ENCODE results near the gene GMCL1. TPM values are rescaled to one million over a fixed set of nuclear protein-coding genes. Genes with fewer than 3 reads are reported as not detected.

GMCL1 gene
- total RNA-seq, 2 donors from 2014 or later = 19.7 to 25.5 TPM

DNA sequence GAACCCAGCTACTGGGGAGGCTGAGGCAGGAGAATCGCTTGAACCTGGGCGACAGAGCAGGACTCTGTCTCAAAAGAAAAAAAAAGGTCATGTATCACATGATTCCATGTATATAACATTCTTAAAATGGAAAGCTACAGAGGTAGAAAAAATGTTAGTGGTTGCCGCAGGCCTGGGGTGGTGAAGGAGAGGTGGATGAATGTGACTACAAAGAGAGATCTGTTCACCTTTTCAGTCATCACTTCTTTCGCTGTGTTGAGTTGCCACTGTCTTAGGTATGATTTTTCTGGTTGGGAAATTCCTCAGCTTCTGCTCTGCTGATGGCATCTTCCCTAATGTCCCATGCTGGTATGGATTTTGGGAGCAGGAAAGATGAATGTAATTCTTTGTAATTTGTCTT is 59.0 kb downstream of the GMCL1 start:
- no peak overlapping the region for H3K27ac ChIP-seq (ENCODE audit: low read depth, low read length)
- DNase-seq = no peak
- no peak overlapping the region for H3K4me3 ChIP-seq (ENCODE audit: low read length)
- no peak overlapping the region for H3K4me3 Mint-ChIP-seq
- H3K27me3 Mint-ChIP-seq (ENCODE audit: insufficient read depth) = peaks cover 49% of the 10 kb centered on the region
- H3K9me3 Mint-ChIP-seq = peaks cover 14% of the 10 kb centered on the region
- no peaks in the 10 kb centered on the region for H3K4me1 ChIP-seq (ENCODE audit: control insufficient read depth, insufficient read depth, low read length)
- TF ChIP-seq, protein P1, sequence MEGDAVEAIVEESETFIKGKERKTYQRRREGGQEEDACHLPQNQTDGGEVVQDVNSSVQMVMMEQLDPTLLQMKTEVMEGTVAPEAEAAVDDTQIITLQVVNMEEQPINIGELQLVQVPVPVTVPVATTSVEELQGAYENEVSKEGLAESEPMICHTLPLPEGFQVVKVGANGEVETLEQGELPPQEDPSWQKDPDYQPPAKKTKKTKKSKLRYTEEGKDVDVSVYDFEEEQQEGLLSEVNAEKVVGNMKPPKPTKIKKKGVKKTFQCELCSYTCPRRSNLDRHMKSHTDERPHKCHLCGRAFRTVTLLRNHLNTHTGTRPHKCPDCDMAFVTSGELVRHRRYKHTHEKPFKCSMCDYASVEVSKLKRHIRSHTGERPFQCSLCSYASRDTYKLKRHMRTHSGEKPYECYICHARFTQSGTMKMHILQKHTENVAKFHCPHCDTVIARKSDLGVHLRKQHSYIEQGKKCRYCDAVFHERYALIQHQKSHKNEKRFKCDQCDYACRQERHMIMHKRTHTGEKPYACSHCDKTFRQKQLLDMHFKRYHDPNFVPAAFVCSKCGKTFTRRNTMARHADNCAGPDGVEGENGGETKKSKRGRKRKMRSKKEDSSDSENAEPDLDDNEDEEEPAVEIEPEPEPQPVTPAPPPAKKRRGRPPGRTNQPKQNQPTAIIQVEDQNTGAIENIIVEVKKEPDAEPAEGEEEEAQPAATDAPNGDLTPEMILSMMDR (conservative IDR thresholded peaks at IDR 0.05) = no peak
- peaks cover 2% of the 10 kb centered on the region for H3K4me1 Mint-ChIP-seq
- peaks cover 39% of the 10 kb centered on the region for H3K27me3 ChIP-seq (ENCODE audit: control insufficient read depth, insufficient read depth, low read length, poor library complexity, severe bottlenecking)
- H3K9me3 ChIP-seq (ENCODE audit: control insufficient read depth, low read length) = peaks cover 28% of the 10 kb centered on the region
- WGBS, 2 experiments (ENCODE audit: insufficient coverage in 1 of 2, insufficient read length in 1 of 2) = 94 to 96% methylated on average over 2 to 4 of the region's 4 CpGs
- no peaks in the 10 kb centered on the region for H3K36me3 Mint-ChIP-seq (ENCODE audit: low read depth)
- H3K9ac ChIP-seq (ENCODE audit: extremely low read depth, low read length, poor library complexity, severe bottlenecking) = no peak overlapping the region
- no peak overlapping the region for H3K27ac Mint-ChIP-seq
- H3K36me3 ChIP-seq (ENCODE audit: control insufficient read depth, insufficient read depth, low read length) = no peaks in the 10 kb centered on the region

DNA sequence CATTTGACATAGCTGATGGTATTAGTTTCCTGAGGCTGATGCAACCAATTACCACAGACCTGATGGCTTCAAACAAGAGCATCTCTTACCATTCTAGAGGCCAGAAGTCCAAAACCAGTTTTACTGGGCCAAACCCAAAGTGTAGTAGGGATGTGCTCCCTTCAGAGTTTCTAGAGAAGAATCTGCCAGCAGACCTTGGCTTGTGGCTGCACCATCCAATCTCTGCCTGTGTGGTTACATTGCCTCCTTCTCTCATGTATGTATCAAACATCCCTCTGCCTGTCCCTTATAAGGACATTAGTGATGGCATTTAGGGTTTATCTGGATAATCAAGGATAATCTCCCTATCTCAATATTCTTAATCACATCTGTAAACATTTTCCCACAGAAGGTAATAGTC is 59.8 kb downstream of the GMCL1 start:
- Histone ChIP-seq H3K4me1 (ENCODE audit: control insufficient read depth, insufficient read depth, low read length) (no peaks in the 10 kb centered on the region), H3K36me3 (ENCODE audit: control insufficient read depth, insufficient read depth, low read length) (no peaks in the 10 kb centered on the region), H3K9ac (ENCODE audit: extremely low read depth, low read length, poor library complexity, severe bottlenecking) (no peak overlapping the region), H3K27ac (ENCODE audit: low read depth, low read length) (no peak overlapping the region), H3K27me3 (ENCODE audit: control insufficient read depth, insufficient read depth, low read length, poor library complexity, severe bottlenecking) (peaks cover 38% of the 10 kb centered on the region), H3K4me3 (ENCODE audit: low read length) (peak overlapping the region; percentile 19), H3K9me3 (ENCODE audit: control insufficient read depth, low read length) (peaks cover 28% of the 10 kb centered on the region)
- H3K4me1 Mint-ChIP-seq = peaks cover 2% of the 10 kb centered on the region
- H3K9me3 Mint-ChIP-seq = peaks cover 14% of the 10 kb centered on the region
- no peak overlapping the region for H3K4me3 Mint-ChIP-seq
- no peak overlapping the region for H3K27ac Mint-ChIP-seq
- TF ChIP-seq, protein P1 (conservative IDR thresholded peaks at IDR 0.05) = no peak
- DNase-seq = no peak
- H3K27me3 Mint-ChIP-seq (ENCODE audit: insufficient read depth) = peaks cover 49% of the 10 kb centered on the region
- no peaks in the 10 kb centered on the region for H3K36me3 Mint-ChIP-seq (ENCODE audit: low read depth)

DNA sequence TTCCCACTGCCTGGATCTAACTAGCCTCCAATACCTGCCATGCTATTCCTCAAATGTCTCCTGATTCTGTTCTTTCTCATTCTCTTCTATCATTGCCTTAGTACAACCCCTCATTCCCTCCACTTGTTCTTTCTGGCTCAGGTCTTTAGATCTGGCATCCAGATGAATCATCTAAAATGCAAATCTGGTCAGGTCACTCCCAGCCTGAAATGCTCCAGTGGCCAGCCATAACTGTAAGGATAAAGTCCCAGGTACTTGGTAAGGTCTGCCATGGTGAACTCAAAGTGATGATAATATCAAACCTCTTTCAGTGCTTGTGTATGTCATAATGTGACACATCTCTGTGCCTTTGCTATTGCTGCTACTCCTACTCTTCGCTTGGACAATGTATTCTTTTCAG is 61.4 kb downstream of the GMCL1 start:
- Histone ChIP-seq H3K9ac (ENCODE audit: extremely low read depth, low read length, poor library complexity, severe bottlenecking) (no peak overlapping the region), H3K36me3 (ENCODE audit: control insufficient read depth, insufficient read depth, low read length) (peaks cover 10% of the 10 kb centered on the region), H3K27me3 (ENCODE audit: control insufficient read depth, insufficient read depth, low read length, poor library complexity, severe bottlenecking) (peaks cover 34% of the 10 kb centered on the region), H3K27ac (ENCODE audit: low read depth, low read length) (no peak overlapping the region), H3K9me3 (ENCODE audit: control insufficient read depth, low read length) (peaks cover 28% of the 10 kb centered on the region), H3K4me1 (ENCODE audit: control insufficient read depth, insufficient read depth, low read length) (peaks cover 5% of the 10 kb centered on the region), H3K4me3 (ENCODE audit: low read length) (no peak overlapping the region)
- WGBS, 2 experiments (ENCODE audit: insufficient coverage in 1 of 2, insufficient read length in 1 of 2) = 0% methylated on average over 1 of the region's 1 CpG; no CpG with 5 or more reads in 1 of the 2 experiments
- Mint-ChIP-seq H3K9me3 (peaks cover 14% of the 10 kb centered on the region), H3K36me3 (ENCODE audit: low read depth) (peaks cover 6% of the 10 kb centered on the region), H3K27me3 (ENCODE audit: insufficient read depth) (peaks cover 49% of the 10 kb centered on the region), H3K27ac (no peak overlapping the region), H3K4me1 (peaks cover 2% of the 10 kb centered on the region), H3K4me3 (no peak overlapping the region)
- TF ChIP-seq, protein P1 (conservative IDR thresholded peaks at IDR 0.05) = no peak
- DNase-seq = no peak
